ENCODE results near the gene ASCC2.

GRCh38 chr22:29824677-29825076 lies 13.4 kb downstream of the ASCC2 start:
- TF ChIP-seq POLR2A (IDR thresholded peaks at IDR 0.05) (no peak), CTCF (IDR thresholded peaks at IDR 0.05) (no peak)
